ENCODE results near the gene MAGEC2.

Gene MAGEC2, protein sequence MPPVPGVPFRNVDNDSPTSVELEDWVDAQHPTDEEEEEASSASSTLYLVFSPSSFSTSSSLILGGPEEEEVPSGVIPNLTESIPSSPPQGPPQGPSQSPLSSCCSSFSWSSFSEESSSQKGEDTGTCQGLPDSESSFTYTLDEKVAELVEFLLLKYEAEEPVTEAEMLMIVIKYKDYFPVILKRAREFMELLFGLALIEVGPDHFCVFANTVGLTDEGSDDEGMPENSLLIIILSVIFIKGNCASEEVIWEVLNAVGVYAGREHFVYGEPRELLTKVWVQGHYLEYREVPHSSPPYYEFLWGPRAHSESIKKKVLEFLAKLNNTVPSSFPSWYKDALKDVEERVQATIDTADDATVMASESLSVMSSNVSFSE

DNA sequence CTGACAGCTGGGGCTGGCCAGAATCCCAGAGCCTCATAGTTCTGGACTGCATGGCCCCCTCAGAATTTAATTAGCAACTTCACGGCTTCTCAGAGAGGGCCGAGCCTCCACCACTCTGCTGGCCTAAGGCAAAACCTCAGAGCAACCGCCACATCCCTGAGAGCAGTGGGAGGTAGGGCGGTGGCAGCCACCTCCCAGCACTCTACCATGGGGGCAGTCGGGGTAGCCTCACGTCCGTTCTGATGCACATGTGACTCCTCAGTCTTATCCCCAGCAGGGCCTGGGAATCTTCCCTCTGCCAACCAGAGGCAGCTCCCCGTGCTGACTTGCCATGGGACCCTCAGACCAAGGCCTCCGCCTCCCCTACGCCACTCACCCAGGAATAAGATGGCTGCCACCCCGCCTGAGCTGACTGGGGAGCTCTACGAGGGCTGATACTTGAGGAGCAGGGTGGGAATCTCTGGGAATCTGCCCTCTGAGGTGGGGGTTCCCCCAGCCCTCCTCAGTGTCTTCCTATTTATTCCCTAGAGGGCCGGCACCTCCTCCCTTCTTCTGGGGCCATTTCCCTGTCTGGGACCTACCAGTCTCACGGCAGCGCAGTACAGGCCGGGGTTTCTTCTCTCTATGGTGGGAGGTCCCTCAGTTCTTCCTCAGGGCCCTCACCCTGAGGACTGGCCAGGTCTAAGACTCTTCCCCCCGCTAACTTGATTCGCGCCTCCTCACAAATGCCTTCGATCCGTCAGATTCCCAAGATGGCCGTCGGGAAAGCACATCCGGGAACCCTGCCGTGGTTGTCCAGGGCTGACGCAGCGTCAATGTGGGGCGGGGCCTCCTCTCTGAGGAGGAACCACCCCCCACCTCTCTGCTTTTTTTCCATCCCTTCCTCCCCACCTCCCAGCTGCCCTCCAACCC is at the start of gene MAGEC2:
Gene MAGEC2 (minus strand): TSS at position 769 of the 912 bp plus-strand sequence. CDS start 1,303 bp downstream, outside the sequence.
- no peak within 1 kb of the TSS for H3K4me3 ChIP-seq (ENCODE audit: low read depth, low read length)
- H3K9me3 ChIP-seq (ENCODE audit: control insufficient read depth, low read length) = no peaks in the 10 kb centered on the region
- H3K4me2 ChIP-seq (ENCODE audit: low read length) = no peak within 1 kb of the TSS
- no peaks in the 10 kb centered on the region for H3K36me3 ChIP-seq (ENCODE audit: control insufficient read depth, insufficient read depth, low read length)
- no peaks in the 10 kb centered on the region for H3K4me1 ChIP-seq
- TF ChIP-seq, protein P1, sequence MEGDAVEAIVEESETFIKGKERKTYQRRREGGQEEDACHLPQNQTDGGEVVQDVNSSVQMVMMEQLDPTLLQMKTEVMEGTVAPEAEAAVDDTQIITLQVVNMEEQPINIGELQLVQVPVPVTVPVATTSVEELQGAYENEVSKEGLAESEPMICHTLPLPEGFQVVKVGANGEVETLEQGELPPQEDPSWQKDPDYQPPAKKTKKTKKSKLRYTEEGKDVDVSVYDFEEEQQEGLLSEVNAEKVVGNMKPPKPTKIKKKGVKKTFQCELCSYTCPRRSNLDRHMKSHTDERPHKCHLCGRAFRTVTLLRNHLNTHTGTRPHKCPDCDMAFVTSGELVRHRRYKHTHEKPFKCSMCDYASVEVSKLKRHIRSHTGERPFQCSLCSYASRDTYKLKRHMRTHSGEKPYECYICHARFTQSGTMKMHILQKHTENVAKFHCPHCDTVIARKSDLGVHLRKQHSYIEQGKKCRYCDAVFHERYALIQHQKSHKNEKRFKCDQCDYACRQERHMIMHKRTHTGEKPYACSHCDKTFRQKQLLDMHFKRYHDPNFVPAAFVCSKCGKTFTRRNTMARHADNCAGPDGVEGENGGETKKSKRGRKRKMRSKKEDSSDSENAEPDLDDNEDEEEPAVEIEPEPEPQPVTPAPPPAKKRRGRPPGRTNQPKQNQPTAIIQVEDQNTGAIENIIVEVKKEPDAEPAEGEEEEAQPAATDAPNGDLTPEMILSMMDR (IDR thresholded peaks at IDR 0.05) = no peak
- no peaks in the 10 kb centered on the region for H3K79me2 ChIP-seq
- no peaks in the 10 kb centered on the region for H3K27me3 ChIP-seq (ENCODE audit: control insufficient read depth, insufficient read depth, low read length)
- no peak within 1 kb of the TSS for H3K27ac ChIP-seq
- no peak within 1 kb of the TSS for H3K9ac ChIP-seq
- no peak within 1 kb of the TSS for H2AFZ ChIP-seq

DNA sequence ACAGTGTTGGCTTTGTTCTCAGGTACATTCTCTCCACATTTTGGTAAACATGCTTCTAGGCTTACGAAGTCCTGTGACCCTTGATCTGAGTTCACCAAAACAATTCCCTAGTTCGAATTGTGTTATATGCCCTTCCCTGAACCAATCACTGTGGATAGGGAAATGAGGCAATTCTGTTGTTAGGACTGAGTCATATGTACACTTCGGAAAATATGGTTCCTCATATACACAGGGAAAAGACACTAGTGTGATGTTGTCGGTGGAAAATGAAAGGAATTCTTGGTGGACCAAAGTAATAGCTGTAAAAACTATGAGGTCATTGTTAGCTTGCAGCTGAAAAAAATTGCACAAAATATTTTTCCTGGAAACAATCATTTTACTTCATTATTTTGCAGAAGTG is 46.6 kb upstream of the MAGEC2 start:
- Histone ChIP-seq H3K9ac (no peak overlapping the region), H3K27ac (no peak overlapping the region), H3K4me2 (ENCODE audit: low read length) (no peak overlapping the region), H2AFZ (no peak overlapping the region), H3K4me3 (ENCODE audit: low read depth, low read length) (no peak overlapping the region), H3K9me3 (ENCODE audit: control insufficient read depth, low read length) (no peaks in the 10 kb centered on the region), H3K79me2 (no peaks in the 10 kb centered on the region), H3K27me3 (ENCODE audit: control insufficient read depth, insufficient read depth, low read length) (no peaks in the 10 kb centered on the region), H3K36me3 (ENCODE audit: control insufficient read depth, insufficient read depth, low read length) (no peaks in the 10 kb centered on the region), H3K4me1 (no peaks in the 10 kb centered on the region)
- TF ChIP-seq, protein P1 (IDR thresholded peaks at IDR 0.05) = no peak

DNA sequence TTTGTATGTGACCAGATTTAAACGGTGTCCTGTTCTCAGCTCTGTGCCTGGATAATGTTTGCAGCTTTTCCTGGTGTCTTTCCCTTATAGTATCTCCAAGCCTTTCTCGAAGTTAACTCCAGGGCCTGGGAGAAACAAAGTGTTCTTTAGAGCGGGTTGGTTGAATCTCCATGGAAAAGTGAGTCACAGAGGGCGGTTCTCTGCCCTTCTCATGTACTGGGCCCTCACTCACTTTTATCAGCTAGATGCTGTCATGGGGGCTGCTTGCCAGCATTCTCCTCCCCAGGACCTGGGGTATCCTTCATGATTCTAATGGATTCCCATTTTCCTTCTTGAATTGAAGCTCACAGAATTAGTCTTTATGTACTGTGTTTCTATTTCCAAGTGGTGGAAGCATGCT is 46.1 kb upstream of the MAGEC2 start:
- TF ChIP-seq, protein P1 (IDR thresholded peaks at IDR 0.05) = no peak
- no peaks in the 10 kb centered on the region for H3K79me2 ChIP-seq

DNA sequence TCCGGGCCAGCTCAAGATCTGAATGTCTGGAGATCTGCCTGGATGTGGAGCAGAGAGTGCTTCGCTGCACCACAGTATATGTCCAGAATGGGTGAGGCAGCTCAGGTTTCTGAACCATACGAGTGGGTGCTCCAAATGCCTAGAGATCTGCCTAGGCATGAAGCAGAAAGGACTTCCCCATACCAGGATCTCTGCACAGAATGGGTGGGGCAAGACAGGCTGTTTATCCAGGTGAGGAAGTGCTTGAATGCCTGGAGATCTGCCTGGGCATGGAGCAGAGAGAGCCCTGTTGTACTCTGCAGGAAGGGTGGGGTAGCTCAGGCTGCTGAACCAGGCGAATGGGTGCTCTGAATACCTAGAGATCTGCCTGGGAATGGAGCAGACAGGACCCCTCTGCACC is 45.4 kb upstream of the MAGEC2 start:
- no peak overlapping the region for H3K9ac ChIP-seq
- no peaks in the 10 kb centered on the region for H3K27me3 ChIP-seq (ENCODE audit: control insufficient read depth, insufficient read depth, low read length)
- no peak overlapping the region for H3K4me3 ChIP-seq (ENCODE audit: low read depth, low read length)
- no peak overlapping the region for H3K4me2 ChIP-seq (ENCODE audit: low read length)
- H3K36me3 ChIP-seq (ENCODE audit: control insufficient read depth, insufficient read depth, low read length) = no peaks in the 10 kb centered on the region
- no peaks in the 10 kb centered on the region for H3K9me3 ChIP-seq (ENCODE audit: control insufficient read depth, low read length)
- no peak overlapping the region for H2AFZ ChIP-seq
- no peak overlapping the region for H3K27ac ChIP-seq
- no peaks in the 10 kb centered on the region for H3K4me1 ChIP-seq
- no peaks in the 10 kb centered on the region for H3K79me2 ChIP-seq
- TF ChIP-seq, protein P1 (IDR thresholded peaks at IDR 0.05) = no peak

More for the DNA sequence above, 46.1 kb upstream of the MAGEC2 start:
- no peaks in the 10 kb centered on the region for H3K4me1 ChIP-seq
- H2AFZ ChIP-seq = no peak overlapping the region
- H3K4me3 ChIP-seq (ENCODE audit: low read depth, low read length) = no peak overlapping the region
- no peak overlapping the region for H3K4me2 ChIP-seq (ENCODE audit: low read length)
- H3K27ac ChIP-seq = no peak overlapping the region
- no peak overlapping the region for H3K9ac ChIP-seq
- no peaks in the 10 kb centered on the region for H3K36me3 ChIP-seq (ENCODE audit: control insufficient read depth, insufficient read depth, low read length)
- H3K27me3 ChIP-seq (ENCODE audit: control insufficient read depth, insufficient read depth, low read length) = no peaks in the 10 kb centered on the region
- H3K9me3 ChIP-seq (ENCODE audit: control insufficient read depth, low read length) = no peaks in the 10 kb centered on the region

All from parathyroid adenoma (tissue), 2 donors.